C4-2B (cell line): ENCODE measurements around the gene TENM4.

Experiments used
- ZFX ChIP-seq: fragments of 450-650 bp; IDR thresholded peaks from 2 replicates; pipeline ENCODE4 v1.6.1; 2017
- TF ChIP-seq, protein P1 (sequence below): fragments of 450-650 bp; conservative IDR thresholded peaks from 2 replicates; pipeline ENCODE4 v1.5.1; 2017; ENCODE audit warnings: mild to moderate bottlenecking

DNA sequence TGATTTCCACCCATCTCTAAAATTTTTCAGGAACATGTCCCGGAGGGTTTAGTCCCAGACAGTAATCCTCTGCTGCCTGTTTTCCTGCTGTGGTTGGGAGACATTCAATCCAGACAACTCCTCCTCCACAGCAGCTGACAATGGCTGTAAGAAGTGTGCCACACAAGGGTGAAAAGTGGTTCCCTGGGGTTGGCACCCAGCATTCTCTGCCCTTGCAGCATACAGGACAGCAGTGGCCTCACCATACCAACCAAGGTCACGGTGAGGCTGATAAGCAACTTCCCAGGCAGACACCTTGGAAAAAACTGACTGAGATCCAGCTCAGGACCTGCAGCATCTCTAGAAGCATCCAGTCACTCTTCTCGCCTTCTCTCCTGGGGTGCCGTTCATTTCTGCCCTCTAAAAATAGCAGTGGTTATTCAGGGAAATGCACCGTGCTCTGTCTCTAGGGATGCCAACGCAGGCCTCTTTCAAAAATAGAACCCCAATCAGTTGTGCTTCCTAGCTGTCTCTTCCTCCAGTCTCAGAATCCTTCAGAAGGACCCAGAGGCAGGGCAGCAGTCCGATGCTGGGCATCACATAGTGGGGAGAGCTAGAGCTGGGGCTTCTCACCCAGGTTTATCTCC lies 241.0 kb downstream of the TENM4 start:
- TF ChIP-seq, protein P1, sequence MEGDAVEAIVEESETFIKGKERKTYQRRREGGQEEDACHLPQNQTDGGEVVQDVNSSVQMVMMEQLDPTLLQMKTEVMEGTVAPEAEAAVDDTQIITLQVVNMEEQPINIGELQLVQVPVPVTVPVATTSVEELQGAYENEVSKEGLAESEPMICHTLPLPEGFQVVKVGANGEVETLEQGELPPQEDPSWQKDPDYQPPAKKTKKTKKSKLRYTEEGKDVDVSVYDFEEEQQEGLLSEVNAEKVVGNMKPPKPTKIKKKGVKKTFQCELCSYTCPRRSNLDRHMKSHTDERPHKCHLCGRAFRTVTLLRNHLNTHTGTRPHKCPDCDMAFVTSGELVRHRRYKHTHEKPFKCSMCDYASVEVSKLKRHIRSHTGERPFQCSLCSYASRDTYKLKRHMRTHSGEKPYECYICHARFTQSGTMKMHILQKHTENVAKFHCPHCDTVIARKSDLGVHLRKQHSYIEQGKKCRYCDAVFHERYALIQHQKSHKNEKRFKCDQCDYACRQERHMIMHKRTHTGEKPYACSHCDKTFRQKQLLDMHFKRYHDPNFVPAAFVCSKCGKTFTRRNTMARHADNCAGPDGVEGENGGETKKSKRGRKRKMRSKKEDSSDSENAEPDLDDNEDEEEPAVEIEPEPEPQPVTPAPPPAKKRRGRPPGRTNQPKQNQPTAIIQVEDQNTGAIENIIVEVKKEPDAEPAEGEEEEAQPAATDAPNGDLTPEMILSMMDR = no peak
- no peak for TF ChIP-seq ZFX
